Endothelial cell of hepatic sinusoid (primary cell): Measurements from ENCODE around the gene VENTX.
"Not testable (repeated sequence)": the region's sequence is repeated elsewhere in the genome, so short reads cannot be mapped to it uniquely, and the experiment has no call there.

ENCODE experiments used
- in situ Hi-C: cut with HindIII; loops from 2 replicates; pipeline ENCODE4 v1.10.0; 2017; ENCODE audit warnings: low sequenced_read_pairs

The VENTX gene

GRCh38 chr10:133214468-133215410, 22.9 kb upstream of the VENTX start:
- in situ Hi-C loops, result no loop called here

- in situ Hi-C loops, result no loop called here
Measured at GRCh38 chr10:133215586-133215985, 22.1 kb upstream of the VENTX start.

- in situ Hi-C loops, result no loop called here
Measured at GRCh38 chr10:133216776-133217175, 20.9 kb upstream of the VENTX start.

- in situ Hi-C loops, result no loop called here
Measured at GRCh38 chr10:133217800-133218589, 19.7 kb upstream of the VENTX start.

GRCh38 chr10:133218891-133219290, 18.8 kb upstream of the VENTX start:
- in situ Hi-C loops, result no loop called here

GRCh38 chr10:133219782-133220181, 17.9 kb upstream of the VENTX start:
- in situ Hi-C loops, result no loop called here

- in situ Hi-C loops, result no loop called here
Measured at GRCh38 chr10:133221331-133221730, 16.3 kb upstream of the VENTX start.

- in situ Hi-C loops, result not testable (repeated sequence)
Measured at GRCh38 chr10:133221756-133222155, 15.9 kb upstream of the VENTX start.

GRCh38 chr10:133224076-133224475, 13.6 kb upstream of the VENTX start:
- in situ Hi-C loops, result no loop called here

GRCh38 chr10:133224756-133225372, 12.8 kb upstream of the VENTX start:
- in situ Hi-C loops, result no loop called here

- in situ Hi-C loops, result no loop called here
Measured at GRCh38 chr10:133225707-133226191, 11.9 kb upstream of the VENTX start.

- in situ Hi-C loops, result no loop called here
Measured at GRCh38 chr10:133226251-133226808, 11.3 kb upstream of the VENTX start.

- in situ Hi-C loops, result no loop called here
Measured at GRCh38 chr10:133227256-133227655, 10.4 kb upstream of the VENTX start.

- in situ Hi-C loops, result no loop called here
Measured at GRCh38 chr10:133229265-133230043, 8.2 kb upstream of the VENTX start.

GRCh38 chr10:133230044-133230361, 7.7 kb upstream of the VENTX start, which contains the start of gene UTF1:
UTF1 (plus strand) TSS chr10:133230217; CDS start chr10:133230289, 72 bp downstream.
- in situ Hi-C loops, result no loop called here

GRCh38 chr10:133230387-133231195, 7.1 kb upstream of the VENTX start:
- in situ Hi-C loops, result no loop called here

- in situ Hi-C loops, result no loop called here
Measured at GRCh38 chr10:133231244-133231945, 6.3 kb upstream of the VENTX start.

- in situ Hi-C loops, result no loop called here
Measured at GRCh38 chr10:133231946-133232574, 5.6 kb upstream of the VENTX start.
